ENCODE measurements around the gene CAMSAP1. TPM values are rescaled to one million over a fixed set of nuclear protein-coding genes. Genes with fewer than 3 reads are reported as not detected.
A peak's percentile ranks its signal among the peaks of the same experiment; 100 is the strongest.

Gene CAMSAP1
- total and polyA plus RNA-seq, 2 donors (not counting 1 experiment from before 2014, with no cell fraction given) = 6.6 to 31.0 TPM

DNA sequence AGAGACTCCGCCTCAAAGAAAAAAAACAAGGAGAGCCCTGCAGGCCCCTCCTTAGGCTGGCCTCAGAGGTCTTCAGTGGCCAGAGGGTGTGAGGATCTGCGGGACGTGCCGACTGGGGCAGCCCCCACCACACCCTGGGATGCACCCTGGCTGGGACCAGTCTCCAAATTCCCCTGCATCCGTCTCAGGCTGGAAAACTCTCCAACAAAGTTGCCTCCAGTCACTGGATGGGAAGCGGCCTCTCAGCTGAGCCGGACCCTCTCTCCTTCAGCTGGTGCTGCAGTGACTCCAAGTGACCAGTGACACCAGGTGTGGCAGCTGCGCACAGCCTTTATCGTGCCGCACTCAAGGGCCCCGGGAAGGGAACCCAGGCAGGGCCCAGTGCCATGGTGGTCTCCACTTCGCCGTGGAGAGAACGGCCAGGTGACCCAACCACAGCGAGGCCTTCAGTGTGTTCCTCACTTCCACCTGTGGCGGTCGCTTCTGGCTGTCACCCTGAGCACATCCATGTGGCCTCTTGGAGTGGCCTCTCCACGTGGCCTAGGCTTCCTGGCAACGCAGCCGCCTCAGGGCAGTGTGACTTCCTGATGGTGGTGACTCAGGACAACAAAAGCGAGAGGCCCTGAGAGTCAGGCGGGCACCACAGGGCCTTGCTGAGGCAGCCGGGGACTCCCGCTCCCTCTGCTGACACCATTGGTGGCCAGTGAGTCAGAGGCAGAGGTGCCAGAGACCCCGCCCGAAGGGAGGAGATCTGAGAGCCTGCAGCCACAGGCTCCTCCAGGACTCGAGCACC lies 19.3 kb upstream of the CAMSAP1 start:
- H3K4me3 ChIP-seq (ENCODE audit: control extremely low read depth in 1 of 5, extremely low read depth in 1 of 5, insufficient read depth in 1 of 5, low read depth in 2 of 5, low read length in 4 of 5) = no peak overlapping the region
- H2AFZ ChIP-seq (ENCODE audit: insufficient read depth, low read depth, low read length, poor library complexity, severe bottlenecking) = no peak overlapping the region
- ATAC-seq (ENCODE audit: low read depth) (peak; percentile 28), DNase-seq (no peak)
- H3K36me3 ChIP-seq (replicated peaks in 1 of 2; ENCODE audit: control extremely low read depth in 1 of 2, control insufficient read depth in 1 of 2, extremely low read depth in 1 of 2, insufficient read depth in 2 of 2, low read length in 1 of 2) = peaks cover 0 to 7% of the 10 kb centered on the region in 2 experiments
- intact Hi-C loops (cut with micrococcal nuclease) = no loop called here
- H3K27ac Mint-ChIP-seq = no peak overlapping the region
- H3K4me3 Mint-ChIP-seq = no peak overlapping the region
- no peaks in the 10 kb centered on the region for H3K4me1 ChIP-seq (ENCODE audit: control insufficient read depth in 2 of 2, insufficient read depth in 2 of 2, low read length in 2 of 2)
- no peaks in the 10 kb centered on the region for H3K9me3 Mint-ChIP-seq (ENCODE audit: insufficient read depth)
- H3K4me2 ChIP-seq (replicated peaks; ENCODE audit: low read depth, low read length, poor library complexity, severe bottlenecking) = no peak overlapping the region
- H3K27me3 ChIP-seq (replicated peaks in 1 of 4; ENCODE audit: control extremely low read depth in 1 of 4, control insufficient read depth in 3 of 4, insufficient read depth in 4 of 4, low read length in 3 of 4) = no peaks in the 10 kb centered on the region
- no peaks in the 10 kb centered on the region for H3K4me1 Mint-ChIP-seq
- TF ChIP-seq, protein P1, sequence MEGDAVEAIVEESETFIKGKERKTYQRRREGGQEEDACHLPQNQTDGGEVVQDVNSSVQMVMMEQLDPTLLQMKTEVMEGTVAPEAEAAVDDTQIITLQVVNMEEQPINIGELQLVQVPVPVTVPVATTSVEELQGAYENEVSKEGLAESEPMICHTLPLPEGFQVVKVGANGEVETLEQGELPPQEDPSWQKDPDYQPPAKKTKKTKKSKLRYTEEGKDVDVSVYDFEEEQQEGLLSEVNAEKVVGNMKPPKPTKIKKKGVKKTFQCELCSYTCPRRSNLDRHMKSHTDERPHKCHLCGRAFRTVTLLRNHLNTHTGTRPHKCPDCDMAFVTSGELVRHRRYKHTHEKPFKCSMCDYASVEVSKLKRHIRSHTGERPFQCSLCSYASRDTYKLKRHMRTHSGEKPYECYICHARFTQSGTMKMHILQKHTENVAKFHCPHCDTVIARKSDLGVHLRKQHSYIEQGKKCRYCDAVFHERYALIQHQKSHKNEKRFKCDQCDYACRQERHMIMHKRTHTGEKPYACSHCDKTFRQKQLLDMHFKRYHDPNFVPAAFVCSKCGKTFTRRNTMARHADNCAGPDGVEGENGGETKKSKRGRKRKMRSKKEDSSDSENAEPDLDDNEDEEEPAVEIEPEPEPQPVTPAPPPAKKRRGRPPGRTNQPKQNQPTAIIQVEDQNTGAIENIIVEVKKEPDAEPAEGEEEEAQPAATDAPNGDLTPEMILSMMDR (IDR thresholded peaks at IDR 0.05) = no peak
- no peak for TF ChIP-seq EZH2 (IDR thresholded peaks at IDR 0.05; ENCODE audit: borderline replicate concordance, insufficient read depth, low read depth, low read length, poor library complexity, severe bottlenecking)
- H4K20me1 ChIP-seq (ENCODE audit: control insufficient read depth, insufficient read depth, low read length, poor library complexity, severe bottlenecking) = no peaks in the 10 kb centered on the region
- no peaks in the 10 kb centered on the region for H3K27me3 Mint-ChIP-seq
- H3K9ac ChIP-seq (ENCODE audit: low read length) = no peak overlapping the region
- ChIA-PET POLR2A (no interaction called here), CTCF (interaction anchor here (1.5 kb wide), 1 partner anchor 63 kb away, joined by 3 read pairs; no protein-coding TSS in a partner anchor)
- H3K79me2 ChIP-seq (ENCODE audit: control insufficient read depth, insufficient read depth, low read length) = no peaks in the 10 kb centered on the region
- WGBS (ENCODE audit: insufficient coverage) = 64% methylated on average over 27 of the region's 27 CpGs
- no peaks in the 10 kb centered on the region for H3K9me3 ChIP-seq (ENCODE audit: control extremely low read depth in 1 of 3, control insufficient read depth in 2 of 3, insufficient read depth in 1 of 3, low read length in 2 of 3)
- no peak overlapping the region for H3K27ac ChIP-seq (ENCODE audit: low read length in 2 of 2)

- no peak for DNase-seq
- no peak overlapping the region for H3K4me3 ChIP-seq (ENCODE audit: control extremely low read depth in 1 of 5, extremely low read depth in 1 of 5, insufficient read depth in 1 of 5, low read depth in 2 of 5, low read length in 4 of 5)
- POLR2A ChIA-PET = no interaction called here
Measured at GRCh38 chr9:135925496-135926133, 18.3 kb upstream of the CAMSAP1 start.

More at GRCh38 chr9:135925496-135926133, 18.3 kb upstream of the CAMSAP1 start:
- intact Hi-C loops (cut with micrococcal nuclease) = no loop called here
- H3K4me3 Mint-ChIP-seq = no peak overlapping the region
- Histone ChIP-seq H3K27me3 (replicated peaks in 1 of 4; ENCODE audit: control extremely low read depth in 1 of 4, control insufficient read depth in 3 of 4, insufficient read depth in 4 of 4, low read length in 3 of 4) (no peaks in the 10 kb centered on the region), H2AFZ (ENCODE audit: insufficient read depth, low read depth, low read length, poor library complexity, severe bottlenecking) (no peak overlapping the region), H3K4me2 (replicated peaks; ENCODE audit: low read depth, low read length, poor library complexity, severe bottlenecking) (no peak overlapping the region), H3K9ac (ENCODE audit: low read length) (no peak overlapping the region), H3K27ac (ENCODE audit: low read length in 2 of 2) (no peak overlapping the region), H3K9me3 (ENCODE audit: control extremely low read depth in 1 of 3, control insufficient read depth in 2 of 3, insufficient read depth in 1 of 3, low read length in 2 of 3) (peaks cover 0 to under 1% (median 0%) of the 10 kb centered on the region in 3 donors), H3K4me1 (ENCODE audit: control insufficient read depth in 2 of 2, insufficient read depth in 2 of 2, low read length in 2 of 2) (no peaks in the 10 kb centered on the region), H3K79me2 (ENCODE audit: control insufficient read depth, insufficient read depth, low read length) (no peaks in the 10 kb centered on the region), H3K36me3 (replicated peaks in 1 of 2; ENCODE audit: control extremely low read depth in 1 of 2, control insufficient read depth in 1 of 2, extremely low read depth in 1 of 2, insufficient read depth in 2 of 2, low read length in 1 of 2) (peaks cover 0 to 2% of the 10 kb centered on the region in 2 experiments), H4K20me1 (ENCODE audit: control insufficient read depth, insufficient read depth, low read length, poor library complexity, severe bottlenecking) (no peaks in the 10 kb centered on the region)
- no peaks in the 10 kb centered on the region for H3K4me1 Mint-ChIP-seq
- no peaks in the 10 kb centered on the region for H3K9me3 Mint-ChIP-seq (ENCODE audit: insufficient read depth)
- CTCF ChIA-PET = interaction anchor here (1.5 kb wide), 1 partner anchor 62 kb away, joined by 3 read pairs; no protein-coding TSS in a partner anchor
- TF ChIP-seq EZH2 (IDR thresholded peaks at IDR 0.05; ENCODE audit: borderline replicate concordance, insufficient read depth, low read depth, low read length, poor library complexity, severe bottlenecking) = no peak
- TF ChIP-seq, protein P1 (IDR thresholded peaks at IDR 0.05) = no peak
- H3K27ac Mint-ChIP-seq = no peak overlapping the region
- ATAC-seq (ENCODE audit: low read depth) = no peak
- no peaks in the 10 kb centered on the region for H3K27me3 Mint-ChIP-seq
- 89% methylated on average over 19 of the region's 19 CpGs for WGBS (ENCODE audit: insufficient coverage)
